Subcutaneous adipose tissue (tissue), 4 donors: Measurements from ENCODE around the gene LAG3. TPM values are rescaled to one million over a fixed set of nuclear protein-coding genes. Genes with fewer than 3 reads are reported as not detected.

Experiments
- CTCF ChIP-seq: fragments of 450-650 bp; IDR thresholded peaks from one replicate; pipeline ENCODE4 v1.5.1; 2016; ENCODE audit warnings: low read depth, mild to moderate bottlenecking, control low read depth, antibody characterized with exemption, moderate library complexity
- total RNA-seq, 4 donors: library from RNA; depleted of rRNA; stranded (reverse); fragments of >200 nt; gene quantifications; one replicate each; pipeline ENCODE4 v1.1.0, GENCODE V29; 2016

LAG3 gene
- total RNA-seq, 4 donors from 2014 or later: 0.44 to 1.4 TPM; not detected in 2

- TF ChIP-seq CTCF: no peak
Observed at GRCh38 chr12:6757028-6757690, 15.2 kb upstream of the LAG3 start.

- TF ChIP-seq CTCF: no peak
Observed at GRCh38 chr12:6758506-6759095, 13.7 kb upstream of the LAG3 start.

- TF ChIP-seq CTCF: no peak
Observed at GRCh38 chr12:6759741-6760140, 12.6 kb upstream of the LAG3 start.

GRCh38 chr12:6763380-6763779 lies 8.9 kb upstream of the LAG3 start:
- no peak for TF ChIP-seq CTCF

GRCh38 chr12:6764011-6764828 lies 8.1 kb upstream of the LAG3 start:
- TF ChIP-seq CTCF: no peak

- no peak for TF ChIP-seq CTCF
Observed at GRCh38 chr12:6765048-6765633, 7.2 kb upstream of the LAG3 start.
